NCI-H748 (cell line): ENCODE data around the gene VIPR1.

Experiments
- DNase-seq: peaks from one replicate; lab custom pipeline; 2025; ENCODE audit not compliant: unreplicated experiment; lab: John Stamatoyannopoulos, UW

VIPR1 gene

GRCh38 chr3:42502429-42503250, at the start of gene VIPR1:
VIPR1 (plus strand) TSS chr3:42502643; CDS start chr3:42502736, 93 bp downstream.
- DNase-seq = peak; percentile 90

DNA sequence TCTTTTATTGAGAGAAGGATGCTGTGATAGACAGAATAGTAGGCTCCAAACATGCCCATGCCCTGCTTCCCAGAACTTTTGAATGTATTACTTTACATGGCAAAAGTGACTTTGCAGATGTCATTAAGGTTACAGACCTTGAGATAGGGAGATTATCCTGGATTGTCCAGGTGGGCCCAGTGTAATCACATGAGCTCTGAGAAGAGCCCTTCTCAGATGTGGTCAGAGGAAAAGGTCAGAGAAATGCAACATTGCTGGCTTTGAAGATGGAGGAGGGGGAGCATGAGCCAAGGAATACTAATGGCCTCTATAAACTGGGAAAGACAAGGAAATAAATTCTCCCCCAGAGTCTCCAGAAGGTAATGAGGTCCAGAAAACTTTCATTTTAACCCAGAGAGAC, 46.2 kb upstream of the VIPR1 start:
- no peak for DNase-seq

DNA sequence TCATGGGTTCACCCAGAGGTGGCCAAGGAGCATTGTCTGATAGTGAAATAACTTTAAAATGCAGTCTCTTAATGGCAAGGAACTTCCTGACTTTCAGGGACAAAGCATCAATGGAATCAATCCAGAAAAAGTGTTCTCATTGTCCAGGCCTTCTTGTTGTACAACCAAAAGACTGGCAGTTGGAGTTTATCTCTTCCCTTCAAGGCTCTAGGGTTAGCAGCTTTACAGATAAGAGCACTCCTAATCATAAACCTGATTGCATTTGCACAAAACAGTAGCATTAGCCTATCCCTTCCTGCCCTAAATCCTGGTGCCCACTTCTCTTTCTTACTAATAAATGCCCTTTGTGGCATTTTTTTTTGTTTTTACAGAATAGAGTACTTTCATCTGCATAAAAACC, 43.3 kb upstream of the VIPR1 start:
- DNase-seq = no peak

GRCh38 chr3:42461762-42462161, 40.7 kb upstream of the VIPR1 start:
- DNase-seq = no peak

GRCh38 chr3:42463093-42463492, 39.4 kb upstream of the VIPR1 start:
- DNase-seq = no peak

DNA sequence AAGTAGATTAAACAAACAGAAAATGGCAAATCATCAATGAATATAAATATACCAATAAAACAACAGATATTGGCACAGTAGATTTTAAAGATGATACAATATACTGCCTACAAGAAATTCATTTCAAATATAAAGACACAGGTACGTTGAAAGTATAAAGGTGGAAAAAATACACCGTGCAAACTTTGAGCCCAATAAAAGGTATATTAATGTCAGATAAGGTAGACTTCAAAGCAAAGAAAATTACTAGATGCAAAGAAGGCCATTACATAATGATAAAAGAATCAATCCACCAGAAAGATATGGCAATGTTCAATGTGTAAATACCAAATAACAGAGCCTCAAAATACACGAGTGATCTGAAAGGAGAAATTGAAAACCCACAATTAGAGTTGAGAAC, 34.3 kb upstream of the VIPR1 start:
- DNase-seq = no peak

- DNase-seq = no peak
Measured at GRCh38 chr3:42472555-42472954, 29.9 kb upstream of the VIPR1 start.

GRCh38 chr3:42473083-42473932, 29.1 kb upstream of the VIPR1 start:
- no peak for DNase-seq

DNA sequence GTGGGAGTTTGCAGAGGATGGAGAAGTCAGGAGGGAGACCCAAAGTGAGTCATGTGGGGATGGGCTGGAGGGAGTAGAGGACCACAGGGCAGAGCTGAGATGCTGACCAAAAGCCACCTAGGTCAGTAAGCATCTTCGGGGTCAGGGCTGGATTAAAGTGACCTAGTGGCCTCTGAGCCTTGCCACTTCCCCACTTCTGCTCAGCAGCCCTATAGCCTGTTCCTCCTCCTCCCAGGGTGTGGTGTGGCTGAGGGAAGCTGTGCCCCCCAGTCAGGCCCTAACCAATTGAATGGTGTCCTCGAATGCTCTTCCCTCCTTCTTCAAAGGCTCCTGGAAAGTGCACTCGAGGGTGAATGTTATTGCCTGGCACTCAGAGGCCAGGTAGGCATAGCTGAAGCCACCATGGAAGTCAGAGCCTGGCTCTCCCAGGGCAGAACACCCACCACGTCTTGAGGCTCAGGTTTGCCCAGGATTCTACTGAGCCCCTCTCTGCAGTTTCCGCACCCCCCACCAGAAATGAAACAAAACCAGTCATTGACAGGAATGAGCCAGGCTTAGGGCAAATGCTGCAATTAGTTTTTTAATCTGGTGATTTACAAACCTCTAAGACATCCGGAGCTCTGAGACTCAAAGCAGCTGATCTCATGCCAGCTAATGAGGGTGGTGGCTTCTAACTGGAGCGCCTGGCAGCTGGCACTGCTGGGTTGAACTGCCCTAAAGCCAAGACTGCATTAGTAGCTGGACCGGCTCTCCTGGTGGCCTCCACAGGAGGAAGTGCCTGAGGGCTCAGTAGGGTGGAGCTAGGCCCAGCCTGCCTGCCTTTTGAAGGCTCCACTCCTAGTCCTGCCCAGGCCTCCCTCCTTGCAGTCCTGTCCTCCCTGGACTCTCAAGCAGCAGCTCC, 26.0 kb upstream of the VIPR1 start:
- DNase-seq = no peak

DNA sequence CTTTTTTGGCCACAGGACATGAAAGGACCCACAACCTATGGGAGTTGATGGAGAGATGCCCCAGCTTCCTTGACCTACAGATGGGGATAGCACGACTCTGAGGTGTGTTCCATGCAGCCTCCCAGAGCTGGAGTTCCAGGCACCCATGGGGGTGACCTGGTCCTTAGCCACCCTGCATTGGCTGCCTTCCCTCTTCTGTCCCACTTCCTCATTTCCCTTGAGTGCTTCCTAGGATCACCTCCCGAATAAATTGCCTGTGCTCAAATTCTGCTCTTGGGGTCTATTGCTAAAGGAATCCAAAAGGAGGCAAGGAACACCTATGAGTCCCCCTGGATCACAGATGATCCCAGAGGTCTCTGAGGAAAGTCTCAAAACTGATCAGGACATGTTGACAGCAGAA, 24.7 kb upstream of the VIPR1 start:
- DNase-seq = no peak

- DNase-seq = no peak
Measured at GRCh38 chr3:42478830-42479229, 23.6 kb upstream of the VIPR1 start.

DNA sequence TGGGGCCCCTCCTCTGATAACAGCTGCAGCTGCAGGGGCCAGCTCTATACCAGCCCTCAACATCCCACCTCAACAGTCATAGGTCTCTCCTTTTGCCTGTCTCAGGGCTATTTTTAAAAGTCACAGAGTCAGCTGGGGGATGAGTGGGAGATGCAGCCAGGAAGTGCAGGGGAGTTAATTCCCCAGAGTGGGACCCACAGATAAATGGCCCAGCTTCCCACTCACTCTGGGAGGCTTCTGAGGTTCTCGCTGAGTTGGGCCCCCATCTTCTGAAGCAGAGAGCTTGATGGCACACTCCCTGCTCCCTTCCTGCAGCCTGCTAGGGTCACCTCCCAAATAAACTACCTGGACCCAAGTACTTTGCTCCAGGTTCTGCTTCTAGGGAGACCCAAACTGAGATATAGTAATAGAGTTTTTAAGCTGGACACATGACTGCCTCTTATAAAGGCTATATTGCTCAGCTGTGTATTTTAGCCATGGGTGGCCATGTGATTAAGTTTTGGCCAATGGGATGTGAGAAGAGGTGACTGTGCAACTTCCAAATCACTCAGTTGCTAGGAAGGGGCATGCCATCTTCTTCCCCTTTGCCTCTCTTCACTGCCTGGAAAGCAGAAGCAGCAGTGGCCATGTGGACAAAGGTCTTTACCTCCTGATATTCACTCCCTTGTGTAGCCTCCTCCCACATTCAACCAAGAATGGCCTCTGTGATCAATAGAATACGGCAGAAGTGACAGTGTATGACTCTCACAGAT, 15.5 kb upstream of the VIPR1 start:
- no peak for DNase-seq

GRCh38 chr3:42488687-42489086, 13.8 kb upstream of the VIPR1 start:
- no peak for DNase-seq

- DNase-seq = no peak
Measured at GRCh38 chr3:42489116-42489936, 13.1 kb upstream of the VIPR1 start.

- DNase-seq = no peak
Measured at GRCh38 chr3:42489937-42490227, 12.6 kb upstream of the VIPR1 start.

DNA sequence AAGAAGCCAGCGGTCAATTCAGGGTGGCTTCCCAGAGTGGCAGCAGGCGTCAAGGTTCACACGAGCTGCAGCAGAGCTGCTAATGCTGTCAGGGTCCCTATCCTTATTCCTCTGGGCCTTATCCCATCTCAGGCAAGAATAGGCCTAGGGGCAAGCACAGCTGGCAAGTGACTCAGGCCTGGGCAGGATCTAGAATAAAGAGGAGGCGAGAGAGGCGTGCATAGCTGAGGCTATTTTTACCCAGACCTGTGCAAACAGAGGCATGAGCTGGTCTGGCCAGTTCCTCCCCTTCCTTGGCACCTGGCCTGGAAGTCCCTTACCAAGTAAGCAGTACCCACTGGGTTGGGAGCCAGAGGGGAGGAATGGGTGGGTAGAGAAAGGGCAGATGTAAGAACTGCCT, 12.2 kb upstream of the VIPR1 start:
- peak; percentile 24 for DNase-seq

- DNase-seq = no peak
Measured at GRCh38 chr3:42491881-42492507, 10.4 kb upstream of the VIPR1 start.

DNA sequence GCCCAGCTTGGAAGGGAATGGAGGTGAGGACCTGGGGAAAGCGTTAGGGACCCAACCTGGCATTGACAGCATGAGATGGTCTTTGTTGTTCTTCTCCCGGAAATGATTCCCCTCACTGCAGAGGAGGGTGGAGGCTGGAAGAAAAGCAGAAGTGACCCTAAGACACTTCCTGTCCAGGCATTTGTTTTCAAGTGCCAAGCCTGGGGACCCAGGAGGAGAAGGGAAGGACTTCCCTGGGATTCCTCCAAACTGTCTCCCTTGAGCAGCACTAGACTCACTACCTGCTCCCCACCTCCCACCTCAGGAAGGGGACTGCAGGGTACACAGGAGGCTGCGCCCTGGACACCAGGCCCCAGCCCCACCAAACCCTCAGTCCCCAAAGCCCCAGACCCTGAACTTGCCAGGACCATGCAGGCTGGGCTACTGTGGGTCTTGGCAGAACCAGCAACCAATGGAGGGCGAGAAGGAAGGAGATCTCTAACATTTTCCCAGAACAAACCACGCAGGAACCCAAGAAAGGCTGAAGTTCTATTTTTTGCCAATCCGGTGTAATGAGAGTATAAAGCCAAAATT, 9.8 kb upstream of the VIPR1 start:
- DNase-seq = no peak
